Mesenchymal stem cell (in vitro differentiated cells and primary cell): ENCODE data around the gene FBN3.

Experiments
- DNase-seq: peaks from one replicate; pipeline ENCODE4 v3.0.0-alpha.2; 2013
- H2AFZ ChIP-seq: one replicate; pipeline ENCODE4 v1.6.1; 2013; ENCODE audit warnings: low read depth, mild to moderate bottlenecking, control low read depth, inconsistent platforms, low read length, moderate library complexity
- H2AK5ac ChIP-seq: 2 replicates; pipeline ENCODE4 v1.6.1; 2013; ENCODE audit warnings: low read length, moderate library complexity, mild to moderate bottlenecking, inconsistent platforms; ENCODE audit not compliant: severe bottlenecking
- H2BK120ac ChIP-seq: one replicate; pipeline ENCODE4 v1.6.1; 2013; ENCODE audit warnings: low read depth, mild to moderate bottlenecking, inconsistent platforms, low read length, moderate library complexity
- H2BK12ac ChIP-seq, 2 experiments: one replicate each; pipeline ENCODE4 v1.6.1; 2013; ENCODE audit warnings: inconsistent platforms in 2 of 2, low read length in 2 of 2, mild to moderate bottlenecking in 2 of 2, moderate library complexity in 2 of 2, control low read depth in 1 of 2
- H2BK15ac ChIP-seq: one replicate; pipeline ENCODE4 v1.6.1; 2013; ENCODE audit warnings: mild to moderate bottlenecking, low read depth, inconsistent platforms; ENCODE audit not compliant: poor library complexity, severe bottlenecking
- H2BK5ac ChIP-seq: 2 replicates; pipeline ENCODE4 v1.6.1; 2013; ENCODE audit warnings: low read depth, mild to moderate bottlenecking, low read length, control low read depth, inconsistent platforms; ENCODE audit not compliant: poor library complexity, severe bottlenecking
- H3K14ac ChIP-seq, 2 experiments: one replicate each; pipeline ENCODE4 v1.6.1; 2013; ENCODE audit warnings: inconsistent platforms in 2 of 2, low read length in 2 of 2, control low read depth in 1 of 2, mild to moderate bottlenecking in 1 of 2, moderate library complexity in 1 of 2
- H3K18ac ChIP-seq, 2 experiments: one replicate each; pipeline ENCODE4 v1.6.1; 2013; ENCODE audit warnings: inconsistent platforms in 2 of 2, low read length in 2 of 2, control low read depth in 1 of 2, low read depth in 1 of 2, mild to moderate bottlenecking in 1 of 2
- H3K23ac ChIP-seq, 2 experiments: one replicate each; pipeline ENCODE4 v1.6.1; 2013; ENCODE audit warnings: inconsistent platforms in 2 of 2, low read length in 2 of 2, mild to moderate bottlenecking in 2 of 2, moderate library complexity in 2 of 2, control low read depth in 1 of 2
- H3K27ac ChIP-seq: 2 replicates; pipeline ENCODE4 v1.5.1; 2013; ENCODE audit warnings: mild to moderate bottlenecking, moderate library complexity, low read length, control low read depth, inconsistent platforms; ENCODE audit not compliant: poor library complexity, severe bottlenecking
- H3K27me3 ChIP-seq, 2 experiments: 2 replicates each; pipeline versions ENCODE4 v1.6.1 to v1.7.0; 2013; ENCODE audit warnings: low read length in 2 of 2, mild to moderate bottlenecking in 2 of 2, moderate library complexity in 2 of 2, control low read depth in 1 of 2, inconsistent platforms in 1 of 2; ENCODE audit not compliant: control insufficient read depth in 1 of 2, insufficient read depth in 1 of 2
- H3K36me3 ChIP-seq, 2 experiments: 2 replicates each; pipeline versions ENCODE4 v1.6.1 to v1.7.0; 2013; ENCODE audit warnings: low read length in 2 of 2, control low read depth in 1 of 2, inconsistent platforms in 1 of 2, low read depth in 1 of 2, mild to moderate bottlenecking in 1 of 2; ENCODE audit not compliant: insufficient read depth in 2 of 2, control insufficient read depth in 1 of 2
- H3K4ac ChIP-seq, 2 experiments: one replicate each; pipeline ENCODE4 v1.6.1; 2013; ENCODE audit warnings: inconsistent platforms in 2 of 2, low read length in 2 of 2, mild to moderate bottlenecking in 2 of 2, moderate library complexity in 2 of 2, control low read depth in 1 of 2, low read depth in 1 of 2
- H3K4me1 ChIP-seq: 2 replicates; pipeline ENCODE4 v1.6.1; 2013; ENCODE audit warnings: low read depth, low read length, control low read depth; ENCODE audit not compliant: control insufficient read depth, insufficient read depth
- H3K4me2 ChIP-seq: 2 replicates; pipeline ENCODE4 v1.6.1; 2013; ENCODE audit warnings: low read length, mild to moderate bottlenecking, inconsistent platforms; ENCODE audit not compliant: poor library complexity, severe bottlenecking
- H3K4me3 ChIP-seq, 2 experiments: 2 replicates each; pipeline versions ENCODE4 v1.5.1 to v1.7.0; 2013; ENCODE audit warnings: low read length in 2 of 2, mild to moderate bottlenecking in 2 of 2, control low read depth in 1 of 2, low read depth in 1 of 2; ENCODE audit not compliant: insufficient read depth in 1 of 2
- H3K79me1 ChIP-seq: replicated peaks from 2 replicates; pipeline ENCODE4 v1.6.1; 2013; ENCODE audit warnings: mild to moderate bottlenecking, control low read depth, low read length, inconsistent platforms; ENCODE audit not compliant: poor library complexity, severe bottlenecking
- H3K9ac ChIP-seq: 2 replicates; pipeline ENCODE4 v1.7.0; 2013; ENCODE audit warnings: mild to moderate bottlenecking, low read length, moderate library complexity
- H3K9me3 ChIP-seq: 2 replicates; pipeline ENCODE4 v1.7.0; 2013; ENCODE audit warnings: mild to moderate bottlenecking, low read length; ENCODE audit not compliant: control insufficient read depth
- H4K8ac ChIP-seq: one replicate; pipeline ENCODE4 v1.6.1; 2013; ENCODE audit warnings: inconsistent platforms, mild to moderate bottlenecking, low read length, moderate library complexity
- H4K91ac ChIP-seq: one replicate; pipeline ENCODE4 v1.6.1; 2013; ENCODE audit warnings: mild to moderate bottlenecking, low read length, inconsistent platforms
- WGBS: methylation state at CpG from one replicate; pipeline ENCODE4 v1.1.7; 2013; ENCODE audit warnings: mixed read lengths; 5-methylcytosine and 5-hydroxymethylcytosine counted together

FBN3 gene

DNA sequence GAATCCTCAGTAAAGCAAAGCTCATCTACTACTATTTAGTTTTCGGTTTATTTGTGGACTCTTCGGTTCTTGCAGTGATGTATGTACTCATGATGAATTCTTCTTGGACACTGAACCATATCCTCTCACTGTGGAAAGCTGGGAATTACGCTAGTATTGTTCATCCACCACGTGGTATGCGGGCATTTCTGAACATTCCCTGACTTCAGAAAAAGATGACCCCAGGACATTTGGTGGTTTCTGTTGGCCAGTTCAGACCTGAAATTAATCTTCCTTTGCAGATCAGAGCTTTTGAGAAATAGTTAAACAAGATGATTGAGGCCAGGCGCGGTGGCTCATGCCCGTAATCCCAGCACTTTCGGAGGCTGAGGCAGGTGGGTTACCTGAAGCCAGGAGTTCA is 25.3 kb upstream of the FBN3 start:
- H3K27ac ChIP-seq: no peak overlapping the region
- no peak overlapping the region for H3K14ac ChIP-seq
- peaks cover 4% of the 10 kb centered on the region for H3K4me1 ChIP-seq
- no peak overlapping the region for H2BK15ac ChIP-seq
- H2BK5ac ChIP-seq: no peak overlapping the region
- H3K9me3 ChIP-seq: no peaks in the 10 kb centered on the region
- H2AFZ ChIP-seq: no peak overlapping the region
- 95% methylated on average over 9 of the region's 9 CpGs for WGBS
- no peak overlapping the region for H3K4me3 ChIP-seq
- H3K4me2 ChIP-seq: no peak overlapping the region
- no peak overlapping the region for H3K23ac ChIP-seq
- H3K27me3 ChIP-seq: peaks cover 4 to 6% of the 10 kb centered on the region in 2 experiments
- no peak overlapping the region for H3K18ac ChIP-seq
- H3K9ac ChIP-seq: no peak overlapping the region
- H2BK12ac ChIP-seq: no peak overlapping the region
- no peaks in the 10 kb centered on the region for H3K79me1 ChIP-seq
- H3K4ac ChIP-seq: no peak overlapping the region
- no peak overlapping the region for H4K91ac ChIP-seq
- H3K36me3 ChIP-seq: no peaks in the 10 kb centered on the region
- no peak overlapping the region for H2BK120ac ChIP-seq
- no peak overlapping the region for H2AK5ac ChIP-seq
- DNase-seq: no peak
- no peak overlapping the region for H4K8ac ChIP-seq

DNA sequence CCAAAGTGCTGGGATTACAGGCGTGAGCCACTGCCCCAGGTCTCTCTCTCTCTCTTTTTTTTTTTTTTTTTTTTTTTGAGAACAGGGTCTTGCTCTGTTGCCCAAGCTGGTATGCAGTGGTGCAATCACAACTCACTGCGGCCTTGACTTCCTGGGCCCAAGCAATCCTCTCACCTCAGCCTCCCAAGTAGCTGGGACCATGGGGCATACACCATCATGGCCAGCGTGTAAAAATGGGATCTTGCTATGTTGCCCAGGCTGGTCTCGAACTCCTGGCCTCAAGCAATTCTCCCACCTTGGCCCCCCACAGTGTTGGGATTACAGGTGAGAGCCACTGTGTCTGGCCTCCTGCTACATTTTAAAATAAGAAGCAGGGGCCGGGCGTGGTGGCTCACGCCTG is 19.1 kb upstream of the FBN3 start:
- peaks cover 4 to 8% of the 10 kb centered on the region in 2 experiments for H3K27me3 ChIP-seq
- no peak overlapping the region for H3K9ac ChIP-seq
- H2AFZ ChIP-seq: no peak overlapping the region
- H3K4ac ChIP-seq: no peak overlapping the region
- no peak overlapping the region for H3K4me3 ChIP-seq
- WGBS: 92% methylated on average over 7 of the region's 7 CpGs
- no peaks in the 10 kb centered on the region for H3K36me3 ChIP-seq
- H3K14ac ChIP-seq: no peak overlapping the region
- H4K91ac ChIP-seq: no peak overlapping the region
- H3K18ac ChIP-seq: no peak overlapping the region
- H3K27ac ChIP-seq: no peak overlapping the region
- H2BK120ac ChIP-seq: no peak overlapping the region
- no peaks in the 10 kb centered on the region for H3K9me3 ChIP-seq
- no peak overlapping the region for H2BK12ac ChIP-seq
- no peak overlapping the region for H2BK15ac ChIP-seq
- H3K79me1 ChIP-seq: no peaks in the 10 kb centered on the region
- H3K23ac ChIP-seq: no peak overlapping the region
- DNase-seq: no peak
- H2BK5ac ChIP-seq: no peak overlapping the region
- no peaks in the 10 kb centered on the region for H3K4me1 ChIP-seq
- H4K8ac ChIP-seq: no peak overlapping the region
- H3K4me2 ChIP-seq: no peak overlapping the region
- no peak overlapping the region for H2AK5ac ChIP-seq

DNA sequence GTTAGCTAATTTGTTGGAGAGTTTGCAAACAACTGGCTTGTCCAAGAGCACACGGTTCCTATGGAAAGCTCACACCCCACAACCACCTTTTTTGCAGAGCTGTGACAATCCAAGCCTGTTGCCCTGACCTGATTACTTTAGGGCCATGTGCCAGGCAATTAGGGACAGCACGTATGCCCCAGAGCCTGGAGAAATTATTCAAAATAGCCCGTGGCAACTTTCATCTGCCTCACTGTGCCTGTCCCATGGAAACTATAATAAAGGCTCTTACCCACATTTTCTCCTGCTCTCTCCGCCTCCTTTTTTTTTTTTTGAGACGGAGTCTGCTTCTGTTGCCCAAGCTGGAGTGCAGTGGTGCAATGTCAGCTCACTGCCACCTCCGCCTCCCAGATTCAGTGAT is 18.6 kb upstream of the FBN3 start:
- Histone ChIP-seq H2AK5ac (no peak overlapping the region), H3K27me3 (peaks cover 4 to 8% of the 10 kb centered on the region in 2 experiments), H3K14ac (no peak overlapping the region), H3K9ac (no peak overlapping the region), H3K4me1 (no peaks in the 10 kb centered on the region), H3K4ac (no peak overlapping the region), H3K4me2 (no peak overlapping the region), H2BK120ac (no peak overlapping the region), H4K91ac (no peak overlapping the region), H2AFZ (no peak overlapping the region), H2BK5ac (no peak overlapping the region), H3K9me3 (no peaks in the 10 kb centered on the region), H3K4me3 (no peak overlapping the region), H3K18ac (no peak overlapping the region), H2BK15ac (no peak overlapping the region), H4K8ac (no peak overlapping the region), H2BK12ac (no peak overlapping the region), H3K27ac (no peak overlapping the region), H3K79me1 (no peaks in the 10 kb centered on the region), H3K23ac (no peak overlapping the region), H3K36me3 (no peaks in the 10 kb centered on the region)
- 87% methylated on average over 5 of the region's 6 CpGs for WGBS
- no peak for DNase-seq

DNA sequence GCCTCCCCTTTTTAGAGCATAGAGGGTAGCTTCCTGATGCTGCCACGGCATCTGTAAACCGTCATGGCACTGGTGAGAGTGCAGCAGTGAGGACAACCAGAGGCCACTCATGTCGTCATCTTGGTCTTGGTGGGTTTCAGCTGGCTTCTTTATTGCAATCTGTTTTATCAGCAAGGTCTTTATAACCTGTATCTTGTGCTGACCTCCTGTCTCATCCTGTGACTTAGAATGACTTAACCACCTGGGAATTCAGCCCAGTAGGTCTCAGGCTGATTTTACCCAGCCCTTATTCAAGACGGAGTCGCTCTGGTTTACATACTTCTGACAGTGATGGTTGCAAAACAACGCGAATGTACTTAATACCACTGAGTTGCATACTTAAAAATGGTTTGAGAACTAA is 14.4 kb upstream of the FBN3 start:
- H3K14ac ChIP-seq: no peak overlapping the region
- no peaks in the 10 kb centered on the region for H3K27me3 ChIP-seq
- H2BK12ac ChIP-seq: no peak overlapping the region
- no peaks in the 10 kb centered on the region for H3K36me3 ChIP-seq
- H3K9me3 ChIP-seq: no peaks in the 10 kb centered on the region
- no peak overlapping the region for H2AFZ ChIP-seq
- H3K4ac ChIP-seq: no peak overlapping the region
- no peak overlapping the region for H4K8ac ChIP-seq
- H3K4me3 ChIP-seq: no peak overlapping the region
- H3K4me1 ChIP-seq: no peaks in the 10 kb centered on the region
- no peak overlapping the region for H3K23ac ChIP-seq
- no peak overlapping the region for H3K9ac ChIP-seq
- H4K91ac ChIP-seq: no peak overlapping the region
- no peak overlapping the region for H3K4me2 ChIP-seq
- no peak overlapping the region for H2BK15ac ChIP-seq
- WGBS: 48% methylated on average over 7 of the region's 7 CpGs
- H2AK5ac ChIP-seq: no peak overlapping the region
- H3K79me1 ChIP-seq: no peaks in the 10 kb centered on the region
- DNase-seq: peak; percentile 32
- H3K18ac ChIP-seq: no peak overlapping the region
- H2BK120ac ChIP-seq: no peak overlapping the region
- H3K27ac ChIP-seq: no peak overlapping the region
- H2BK5ac ChIP-seq: no peak overlapping the region
